ENCODE results near the gene JADE2.

DNA sequence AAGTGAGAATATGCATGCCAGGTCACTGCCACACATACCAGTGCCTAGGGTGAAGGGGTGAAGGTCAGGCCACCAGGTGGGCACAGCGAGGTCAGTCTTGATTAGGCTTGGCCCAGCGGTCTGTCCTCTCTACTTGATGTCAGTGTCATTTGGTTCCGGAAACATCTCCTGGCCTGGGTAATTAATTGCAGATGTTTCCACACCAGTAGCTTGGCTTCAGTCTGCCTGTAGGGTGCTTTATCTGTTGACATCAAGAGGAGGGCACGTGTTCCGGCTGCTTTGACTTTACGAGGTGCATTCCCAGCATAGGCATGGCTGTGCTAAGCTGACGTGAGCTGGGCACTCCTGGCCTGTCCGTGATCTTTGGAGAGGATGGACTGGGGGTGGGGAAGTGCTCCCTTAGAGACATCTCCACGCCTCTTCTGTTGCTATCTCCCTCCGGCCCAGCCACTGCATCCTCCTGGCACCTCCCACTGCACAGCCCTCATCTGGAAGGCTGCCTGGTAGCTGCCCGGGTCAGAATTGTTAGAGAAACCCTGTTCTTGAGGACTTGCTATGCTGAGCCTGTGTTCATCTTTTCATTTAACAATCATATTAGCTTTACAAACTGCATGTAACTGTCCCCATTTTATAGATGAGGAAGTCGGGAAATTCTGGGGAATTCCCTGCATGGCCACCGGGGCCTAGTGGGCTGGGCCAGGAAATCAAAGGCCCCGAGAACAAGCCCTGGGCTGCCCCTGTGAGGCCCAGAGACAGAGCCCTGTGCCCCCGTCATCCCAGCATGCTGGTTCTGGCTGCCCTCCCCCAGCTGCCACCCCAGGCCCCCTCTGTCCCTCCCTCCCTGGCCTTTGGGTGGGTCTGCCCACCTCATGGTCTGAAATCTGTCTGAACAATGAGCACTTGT, 29.1 kb downstream of the JADE2 start:
- TF ChIP-seq, protein P1, sequence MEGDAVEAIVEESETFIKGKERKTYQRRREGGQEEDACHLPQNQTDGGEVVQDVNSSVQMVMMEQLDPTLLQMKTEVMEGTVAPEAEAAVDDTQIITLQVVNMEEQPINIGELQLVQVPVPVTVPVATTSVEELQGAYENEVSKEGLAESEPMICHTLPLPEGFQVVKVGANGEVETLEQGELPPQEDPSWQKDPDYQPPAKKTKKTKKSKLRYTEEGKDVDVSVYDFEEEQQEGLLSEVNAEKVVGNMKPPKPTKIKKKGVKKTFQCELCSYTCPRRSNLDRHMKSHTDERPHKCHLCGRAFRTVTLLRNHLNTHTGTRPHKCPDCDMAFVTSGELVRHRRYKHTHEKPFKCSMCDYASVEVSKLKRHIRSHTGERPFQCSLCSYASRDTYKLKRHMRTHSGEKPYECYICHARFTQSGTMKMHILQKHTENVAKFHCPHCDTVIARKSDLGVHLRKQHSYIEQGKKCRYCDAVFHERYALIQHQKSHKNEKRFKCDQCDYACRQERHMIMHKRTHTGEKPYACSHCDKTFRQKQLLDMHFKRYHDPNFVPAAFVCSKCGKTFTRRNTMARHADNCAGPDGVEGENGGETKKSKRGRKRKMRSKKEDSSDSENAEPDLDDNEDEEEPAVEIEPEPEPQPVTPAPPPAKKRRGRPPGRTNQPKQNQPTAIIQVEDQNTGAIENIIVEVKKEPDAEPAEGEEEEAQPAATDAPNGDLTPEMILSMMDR (conservative IDR thresholded peaks at IDR 0.05; ENCODE audit: low read depth in 2 of 2): no peak
- TF ChIP-seq CREB1 (CRISPR knock-in tag; IDR thresholded peaks at IDR 0.05; ENCODE audit: low read depth): no peak
- TF ChIP-seq, protein P2, sequence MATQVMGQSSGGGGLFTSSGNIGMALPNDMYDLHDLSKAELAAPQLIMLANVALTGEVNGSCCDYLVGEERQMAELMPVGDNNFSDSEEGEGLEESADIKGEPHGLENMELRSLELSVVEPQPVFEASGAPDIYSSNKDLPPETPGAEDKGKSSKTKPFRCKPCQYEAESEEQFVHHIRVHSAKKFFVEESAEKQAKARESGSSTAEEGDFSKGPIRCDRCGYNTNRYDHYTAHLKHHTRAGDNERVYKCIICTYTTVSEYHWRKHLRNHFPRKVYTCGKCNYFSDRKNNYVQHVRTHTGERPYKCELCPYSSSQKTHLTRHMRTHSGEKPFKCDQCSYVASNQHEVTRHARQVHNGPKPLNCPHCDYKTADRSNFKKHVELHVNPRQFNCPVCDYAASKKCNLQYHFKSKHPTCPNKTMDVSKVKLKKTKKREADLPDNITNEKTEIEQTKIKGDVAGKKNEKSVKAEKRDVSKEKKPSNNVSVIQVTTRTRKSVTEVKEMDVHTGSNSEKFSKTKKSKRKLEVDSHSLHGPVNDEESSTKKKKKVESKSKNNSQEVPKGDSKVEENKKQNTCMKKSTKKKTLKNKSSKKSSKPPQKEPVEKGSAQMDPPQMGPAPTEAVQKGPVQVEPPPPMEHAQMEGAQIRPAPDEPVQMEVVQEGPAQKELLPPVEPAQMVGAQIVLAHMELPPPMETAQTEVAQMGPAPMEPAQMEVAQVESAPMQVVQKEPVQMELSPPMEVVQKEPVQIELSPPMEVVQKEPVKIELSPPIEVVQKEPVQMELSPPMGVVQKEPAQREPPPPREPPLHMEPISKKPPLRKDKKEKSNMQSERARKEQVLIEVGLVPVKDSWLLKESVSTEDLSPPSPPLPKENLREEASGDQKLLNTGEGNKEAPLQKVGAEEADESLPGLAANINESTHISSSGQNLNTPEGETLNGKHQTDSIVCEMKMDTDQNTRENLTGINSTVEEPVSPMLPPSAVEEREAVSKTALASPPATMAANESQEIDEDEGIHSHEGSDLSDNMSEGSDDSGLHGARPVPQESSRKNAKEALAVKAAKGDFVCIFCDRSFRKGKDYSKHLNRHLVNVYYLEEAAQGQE (IDR thresholded peaks at IDR 0.05; ENCODE audit: unreplicated experiment): no peak
- no peak for TF ChIP-seq ZNF331 (CRISPR knock-in tag; IDR thresholded peaks at IDR 0.05; ENCODE audit: low read depth)
- TF ChIP-seq EZH2 (IDR thresholded peaks at IDR 0.05; ENCODE audit: low read depth, unreplicated experiment): no peak
- no peak for TF ChIP-seq POLR2AphosphoS5 (IDR thresholded peaks at IDR 0.05; ENCODE audit: low read depth)
- no peak for TF ChIP-seq EZH2phosphoT487 (IDR thresholded peaks at IDR 0.05; ENCODE audit: unreplicated experiment)
- TF ChIP-seq ZNF114 (CRISPR knock-in tag; IDR thresholded peaks at IDR 0.05): no peak
- TF ChIP-seq STAT1 (IDR thresholded peaks at IDR 0.05; ENCODE audit: unreplicated experiment): no peak
- no peak for TF ChIP-seq JUNB (IDR thresholded peaks at IDR 0.05; ENCODE audit: unreplicated experiment)
- no peak for TF ChIP-seq NANOG (IDR thresholded peaks at IDR 0.05; ENCODE audit: borderline replicate concordance)
- TF ChIP-seq, protein P3, sequence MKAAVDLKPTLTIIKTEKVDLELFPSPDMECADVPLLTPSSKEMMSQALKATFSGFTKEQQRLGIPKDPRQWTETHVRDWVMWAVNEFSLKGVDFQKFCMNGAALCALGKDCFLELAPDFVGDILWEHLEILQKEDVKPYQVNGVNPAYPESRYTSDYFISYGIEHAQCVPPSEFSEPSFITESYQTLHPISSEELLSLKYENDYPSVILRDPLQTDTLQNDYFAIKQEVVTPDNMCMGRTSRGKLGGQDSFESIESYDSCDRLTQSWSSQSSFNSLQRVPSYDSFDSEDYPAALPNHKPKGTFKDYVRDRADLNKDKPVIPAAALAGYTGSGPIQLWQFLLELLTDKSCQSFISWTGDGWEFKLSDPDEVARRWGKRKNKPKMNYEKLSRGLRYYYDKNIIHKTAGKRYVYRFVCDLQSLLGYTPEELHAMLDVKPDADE (IDR thresholded peaks at IDR 0.05): no peak
- TF ChIP-seq, protein P4, sequence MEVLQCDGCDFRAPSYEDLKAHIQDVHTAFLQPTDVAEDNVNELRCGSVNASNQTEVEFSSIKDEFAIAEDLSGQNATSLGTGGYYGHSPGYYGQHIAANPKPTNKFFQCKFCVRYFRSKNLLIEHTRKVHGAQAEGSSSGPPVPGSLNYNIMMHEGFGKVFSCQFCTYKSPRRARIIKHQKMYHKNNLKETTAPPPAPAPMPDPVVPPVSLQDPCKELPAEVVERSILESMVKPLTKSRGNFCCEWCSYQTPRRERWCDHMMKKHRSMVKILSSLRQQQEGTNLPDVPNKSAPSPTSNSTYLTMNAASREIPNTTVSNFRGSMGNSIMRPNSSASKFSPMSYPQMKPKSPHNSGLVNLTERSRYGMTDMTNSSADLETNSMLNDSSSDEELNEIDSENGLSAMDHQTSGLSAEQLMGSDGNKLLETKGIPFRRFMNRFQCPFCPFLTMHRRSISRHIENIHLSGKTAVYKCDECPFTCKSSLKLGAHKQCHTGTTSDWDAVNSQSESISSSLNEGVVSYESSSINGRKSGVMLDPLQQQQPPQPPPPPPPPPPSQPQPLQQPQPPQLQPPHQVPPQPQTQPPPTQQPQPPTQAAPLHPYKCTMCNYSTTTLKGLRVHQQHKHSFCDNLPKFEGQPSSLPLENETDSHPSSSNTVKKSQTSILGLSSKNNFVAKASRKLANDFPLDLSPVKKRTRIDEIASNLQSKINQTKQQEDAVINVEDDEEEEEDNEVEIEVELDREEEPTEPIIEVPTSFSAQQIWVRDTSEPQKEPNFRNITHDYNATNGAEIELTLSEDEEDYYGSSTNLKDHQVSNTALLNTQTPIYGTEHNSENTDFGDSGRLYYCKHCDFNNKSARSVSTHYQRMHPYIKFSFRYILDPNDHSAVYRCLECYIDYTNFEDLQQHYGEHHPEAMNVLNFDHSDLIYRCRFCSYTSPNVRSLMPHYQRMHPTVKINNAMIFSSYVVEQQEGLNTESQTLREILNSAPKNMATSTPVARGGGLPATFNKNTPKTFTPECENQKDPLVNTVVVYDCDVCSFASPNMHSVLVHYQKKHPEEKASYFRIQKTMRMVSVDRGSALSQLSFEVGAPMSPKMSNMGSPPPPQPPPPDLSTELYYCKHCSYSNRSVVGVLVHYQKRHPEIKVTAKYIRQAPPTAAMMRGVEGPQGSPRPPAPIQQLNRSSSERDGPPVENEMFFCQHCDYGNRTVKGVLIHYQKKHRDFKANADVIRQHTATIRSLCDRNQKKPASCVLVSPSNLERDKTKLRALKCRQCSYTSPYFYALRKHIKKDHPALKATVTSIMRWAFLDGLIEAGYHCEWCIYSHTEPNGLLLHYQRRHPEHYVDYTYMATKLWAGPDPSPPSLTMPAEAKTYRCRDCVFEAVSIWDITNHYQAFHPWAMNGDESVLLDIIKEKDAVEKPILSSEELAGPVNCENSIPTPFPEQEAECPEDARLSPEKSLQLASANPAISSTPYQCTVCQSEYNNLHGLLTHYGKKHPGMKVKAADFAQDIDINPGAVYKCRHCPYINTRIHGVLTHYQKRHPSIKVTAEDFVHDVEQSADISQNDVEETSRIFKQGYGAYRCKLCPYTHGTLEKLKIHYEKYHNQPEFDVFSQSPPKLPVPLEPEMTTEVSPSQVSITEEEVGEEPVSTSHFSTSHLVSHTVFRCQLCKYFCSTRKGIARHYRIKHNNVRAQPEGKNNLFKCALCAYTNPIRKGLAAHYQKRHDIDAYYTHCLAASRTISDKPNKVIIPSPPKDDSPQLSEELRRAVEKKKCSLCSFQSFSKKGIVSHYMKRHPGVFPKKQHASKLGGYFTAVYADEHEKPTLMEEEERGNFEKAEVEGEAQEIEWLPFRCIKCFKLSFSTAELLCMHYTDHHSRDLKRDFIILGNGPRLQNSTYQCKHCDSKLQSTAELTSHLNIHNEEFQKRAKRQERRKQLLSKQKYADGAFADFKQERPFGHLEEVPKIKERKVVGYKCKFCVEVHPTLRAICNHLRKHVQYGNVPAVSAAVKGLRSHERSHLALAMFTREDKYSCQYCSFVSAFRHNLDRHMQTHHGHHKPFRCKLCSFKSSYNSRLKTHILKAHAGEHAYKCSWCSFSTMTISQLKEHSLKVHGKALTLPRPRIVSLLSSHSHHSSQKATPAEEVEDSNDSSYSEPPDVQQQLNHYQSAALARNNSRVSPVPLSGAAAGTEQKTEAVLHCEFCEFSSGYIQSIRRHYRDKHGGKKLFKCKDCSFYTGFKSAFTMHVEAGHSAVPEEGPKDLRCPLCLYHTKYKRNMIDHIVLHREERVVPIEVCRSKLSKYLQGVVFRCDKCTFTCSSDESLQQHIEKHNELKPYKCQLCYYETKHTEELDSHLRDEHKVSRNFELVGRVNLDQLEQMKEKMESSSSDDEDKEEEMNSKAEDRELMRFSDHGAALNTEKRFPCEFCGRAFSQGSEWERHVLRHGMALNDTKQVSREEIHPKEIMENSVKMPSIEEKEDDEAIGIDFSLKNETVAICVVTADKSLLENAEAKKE (CRISPR knock-in tag; IDR thresholded peaks at IDR 0.05): no peak

All from GM23338 (cell line).